Stimulated activated CD8-positive, alpha-beta memory T cell treated with anti-CD3 and anti-CD28 coated beads, Interleukin-7, amount 100 ng/mL, for 1 hour (primary cell): Measurements from ENCODE around the gene C11orf42.

Experiments
- DNase-seq, 2 donors: peaks; one replicate each; pipeline ENCODE4 v3.0.0-alpha.2; 2020; ENCODE audit warnings: low read depth in 2 of 2

C11orf42 gene

DNA sequence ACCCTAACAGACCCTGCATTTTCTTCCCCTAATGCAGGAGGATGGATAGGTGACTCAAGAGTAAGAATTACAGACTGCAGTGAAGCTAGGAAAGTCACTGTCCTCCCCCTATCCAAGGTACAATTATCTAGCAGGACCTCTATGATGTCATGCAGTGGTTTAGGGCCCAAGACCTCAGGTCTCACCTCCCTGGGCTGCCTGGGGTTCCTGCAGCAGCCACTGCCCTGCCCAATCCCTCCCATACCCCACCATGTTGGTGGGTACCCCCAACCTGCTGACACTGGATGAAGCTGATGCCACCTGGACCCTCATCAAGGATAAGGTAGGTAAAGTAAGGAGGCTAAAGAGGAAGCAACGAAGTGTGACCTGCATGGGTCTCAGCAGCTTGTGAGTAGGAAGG, at the start of gene C11orf42:
C11orf42 (plus strand) TSS at position 192 of the 400 bp plus-strand sequence; CDS start at position 251, 59 bp downstream.
- DNase-seq: no peak

- DNase-seq: no peak
These were observed 48.6 kb upstream of the C11orf42 start for GRCh38 chr11:6156628-6157359.

DNA sequence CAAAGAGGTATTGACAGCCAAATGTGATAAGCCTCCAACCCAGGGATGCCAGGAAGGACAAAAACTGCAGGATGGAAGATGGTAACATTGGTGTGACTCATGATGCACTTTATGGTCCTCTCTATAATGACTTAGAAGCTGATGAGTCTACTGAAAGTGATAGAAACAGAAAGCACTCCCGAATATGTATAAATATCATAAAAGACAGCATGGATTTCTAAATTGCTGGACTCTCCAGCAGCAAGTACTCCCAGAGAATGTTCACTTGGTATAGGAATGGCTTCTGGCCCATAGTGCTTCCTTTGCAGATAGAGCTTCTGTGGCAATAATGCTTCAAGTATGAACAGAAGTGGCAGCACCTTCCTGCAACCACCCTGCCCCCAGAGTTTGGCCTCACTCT, 35.1 kb upstream of the C11orf42 start, which contains the start of gene OR52B2:
OR52B2 (minus strand) TSS at position 101 of the 400 bp plus-strand sequence; CDS start at position 101, 0 bp downstream.
- DNase-seq: no peak

DNA sequence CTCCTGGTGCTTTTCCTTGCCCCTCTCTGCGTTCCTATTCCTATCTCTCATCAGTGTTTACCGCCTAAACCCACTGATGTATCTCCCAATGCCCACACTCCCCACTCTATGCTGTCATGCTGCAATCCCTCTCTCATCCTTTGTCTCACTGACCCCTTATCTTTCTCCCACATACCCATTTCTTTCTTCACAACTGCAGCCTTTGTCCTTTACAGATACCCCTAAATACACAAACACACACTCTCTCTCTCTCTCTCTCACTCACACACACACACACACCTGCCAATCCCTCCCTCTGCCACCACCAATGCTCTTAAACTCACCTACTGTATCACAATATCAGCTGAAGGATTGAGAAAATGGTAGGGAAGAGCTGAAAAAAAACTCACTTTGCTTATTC, 29.9 kb upstream of the C11orf42 start:
- DNase-seq: no peak

DNA sequence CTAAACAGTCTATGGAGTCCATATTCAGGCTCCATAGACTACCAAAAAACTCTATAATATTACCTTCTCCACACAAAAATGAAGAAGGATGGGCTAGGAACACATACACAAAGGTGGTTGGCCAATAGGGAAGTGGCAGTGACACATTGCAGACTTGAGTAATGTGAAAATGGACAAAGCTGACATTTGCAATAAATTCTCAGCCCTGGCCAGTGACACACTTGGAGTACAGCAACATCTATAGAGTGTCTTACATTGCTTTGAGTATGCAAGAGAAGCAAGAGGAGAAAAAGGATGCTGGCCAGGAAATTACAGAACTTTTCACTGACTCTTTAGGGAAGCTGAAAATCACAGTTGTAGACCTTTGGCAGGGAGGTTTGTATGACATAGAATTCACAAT, 13.6 kb upstream of the C11orf42 start:
- no peak for DNase-seq

GRCh38 chr11:6194065-6194581, 11.2 kb upstream of the C11orf42 start:
- DNase-seq: no peak

- DNase-seq: no peak
These were observed 9.0 kb upstream of the C11orf42 start for GRCh38 chr11:6196396-6196795.

DNA sequence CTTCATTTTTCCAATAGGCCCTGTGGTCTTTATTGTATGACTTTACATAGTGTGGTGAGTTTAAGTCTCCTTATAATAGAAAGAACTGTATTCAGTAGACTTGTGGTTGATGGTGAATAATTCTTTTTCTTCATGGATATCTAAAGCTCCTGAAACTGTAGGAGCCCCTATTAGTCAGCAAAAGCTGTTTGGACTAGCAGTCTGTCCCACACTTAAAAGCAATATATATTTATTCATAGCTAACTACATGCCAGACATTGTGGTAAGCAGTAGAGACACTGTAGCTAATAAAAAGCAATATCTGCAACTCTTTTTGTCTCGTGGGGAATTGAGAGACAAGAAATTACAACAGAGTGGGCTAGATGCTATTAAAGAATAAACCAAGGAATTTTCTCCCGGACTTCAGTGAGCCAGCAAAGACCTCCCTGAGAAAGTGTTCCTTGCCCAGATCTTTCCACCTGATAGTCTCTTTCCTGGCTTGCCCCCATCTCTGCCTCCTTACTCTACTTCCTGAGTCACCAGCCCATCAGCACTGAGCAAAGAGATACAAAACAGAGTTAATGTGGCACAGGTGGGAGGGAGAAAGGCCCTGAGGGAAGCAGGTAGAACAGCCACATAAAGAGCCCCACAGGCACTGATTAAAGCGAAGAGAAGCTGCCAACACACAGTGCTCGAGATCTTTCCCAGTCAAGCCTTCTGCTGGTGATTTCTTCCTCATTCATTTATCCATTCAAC, 7.7 kb upstream of the C11orf42 start:
- no peak for DNase-seq

GRCh38 chr11:6199174-6199810, 6.1 kb upstream of the C11orf42 start, which contains the start of gene OR52W1:
OR52W1 (plus strand) TSS chr11:6199224; CDS start chr11:6199224, 0 bp downstream.
- DNase-seq: no peak

GRCh38 chr11:6200975-6201374, 4.4 kb upstream of the C11orf42 start:
- no peak for DNase-seq

DNA sequence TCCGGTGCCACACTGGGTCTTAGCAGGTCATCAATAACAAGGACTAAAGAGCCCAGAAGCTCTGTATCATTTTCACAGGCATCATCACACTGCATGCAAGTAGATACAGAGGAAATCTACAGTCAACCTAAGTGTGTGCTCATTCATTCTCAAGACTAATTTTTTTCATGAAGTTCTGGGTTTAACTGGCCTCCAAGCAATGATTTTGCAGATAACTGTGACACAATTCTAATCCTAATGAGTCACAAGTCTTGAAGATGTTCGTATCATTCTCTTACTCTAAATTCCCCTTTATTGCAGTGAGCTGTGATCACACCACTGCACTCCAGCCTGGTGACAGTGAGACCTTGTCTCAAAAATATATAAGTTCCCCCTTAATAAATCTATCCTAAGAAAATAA, 3.9 kb upstream of the C11orf42 start:
- no peak for DNase-seq

DNA sequence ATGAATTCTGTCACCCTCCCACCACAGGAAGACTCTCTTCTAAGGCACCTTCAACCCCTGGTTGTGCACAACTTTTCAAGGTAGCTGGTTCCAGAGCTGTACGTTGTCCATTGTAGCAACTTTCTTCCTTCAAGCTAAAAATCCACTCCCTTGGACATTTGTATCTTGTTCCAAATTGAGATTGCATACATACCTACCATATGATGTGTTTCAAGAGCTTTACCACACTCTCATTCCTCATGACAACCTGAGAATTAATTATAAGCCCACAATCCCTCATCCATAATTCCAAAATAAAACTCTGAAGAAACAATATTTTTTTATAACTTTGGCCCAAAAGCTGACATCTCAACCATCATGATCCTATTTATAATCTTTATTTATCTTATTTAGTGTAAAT, 3.3 kb upstream of the C11orf42 start:
- no peak for DNase-seq

DNA sequence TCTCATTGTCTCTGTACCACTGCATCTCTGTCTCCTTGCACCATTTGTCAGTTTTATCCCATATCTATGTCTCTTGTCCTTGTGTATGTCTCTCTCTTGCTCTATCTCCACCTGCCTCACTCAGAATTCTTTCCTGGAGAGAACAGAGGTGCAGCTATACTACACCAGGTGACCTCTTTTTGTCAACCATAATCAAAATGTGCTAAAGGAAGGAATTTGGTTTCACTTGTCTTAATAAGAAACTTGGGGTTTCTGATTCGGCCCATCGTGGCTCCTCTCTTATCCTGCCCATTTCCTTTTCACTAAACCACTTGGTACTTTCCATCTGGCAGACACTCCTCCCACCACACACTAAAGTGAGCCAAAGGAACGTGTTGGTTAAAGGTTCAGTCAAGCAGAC, 2.0 kb upstream of the C11orf42 start:
- no peak for DNase-seq

DNA sequence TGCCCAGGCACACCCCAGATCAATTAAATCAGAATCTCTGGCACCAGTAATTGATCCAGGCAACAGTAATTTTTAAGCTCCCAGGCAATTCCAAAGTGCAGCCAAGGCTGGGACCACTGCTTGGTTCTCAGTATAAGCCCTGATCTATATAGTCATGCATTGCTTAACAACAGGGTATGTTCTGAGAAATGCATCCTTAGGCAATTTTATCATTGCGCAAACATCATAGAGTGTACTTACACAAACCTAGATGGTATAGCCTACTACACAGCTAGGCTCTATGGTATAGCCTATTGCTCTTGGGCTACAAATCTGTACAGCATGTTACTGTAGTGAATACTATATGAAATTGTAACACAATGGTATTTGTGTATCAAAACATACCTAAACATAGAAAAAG, 651 bp upstream of the C11orf42 start:
- DNase-seq: no peak

- no peak for DNase-seq
These were observed 1.3 kb downstream of the C11orf42 start for GRCh38 chr11:6206456-6207180.

DNA sequence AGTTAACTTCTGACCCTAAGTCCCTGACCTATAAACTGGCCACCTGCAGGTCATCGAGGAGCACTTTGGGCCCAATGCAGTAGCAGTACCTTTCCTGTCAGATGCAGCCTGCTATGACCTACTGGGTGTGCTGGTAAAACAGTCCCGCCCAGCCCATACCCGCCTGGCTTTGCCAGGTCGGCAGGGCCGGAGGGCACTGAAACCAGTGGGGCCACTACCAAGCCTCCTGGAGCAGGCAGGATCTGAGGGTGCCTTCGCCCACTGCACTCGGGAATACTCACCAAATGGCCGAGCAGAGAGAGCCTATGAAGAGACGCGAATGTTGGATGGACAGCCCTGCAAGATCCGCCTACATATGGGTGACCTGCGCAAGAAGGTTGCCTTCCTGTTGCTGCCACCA, 4.4 kb downstream of the C11orf42 start:
- DNase-seq: no peak

GRCh38 chr11:6210274-6210955, 5.1 kb downstream of the C11orf42 start:
- DNase-seq: no peak

DNA sequence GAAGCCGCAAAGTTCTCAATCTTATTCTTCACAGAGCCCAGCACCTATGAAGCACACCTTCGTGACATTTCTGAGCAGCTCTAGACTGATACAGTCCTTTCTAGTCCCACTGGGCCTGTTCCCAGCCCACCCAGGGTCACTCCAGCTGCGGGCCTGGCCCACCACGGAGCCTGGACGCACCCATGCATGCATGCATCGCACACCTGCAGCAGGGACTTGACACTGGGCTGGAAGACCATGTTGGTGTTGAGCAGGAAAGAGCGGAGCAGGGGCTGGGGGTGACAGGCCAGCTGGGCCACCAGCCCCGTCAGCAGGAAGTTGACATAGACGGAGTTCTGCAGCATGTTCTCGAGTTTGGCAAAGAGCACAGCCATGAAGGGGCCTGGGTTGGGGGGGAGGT, 9.2 kb downstream of the C11orf42 start:
- no peak for DNase-seq

GRCh38 chr11:6216501-6216900, 11.1 kb downstream of the C11orf42 start:
- DNase-seq: no peak

DNA sequence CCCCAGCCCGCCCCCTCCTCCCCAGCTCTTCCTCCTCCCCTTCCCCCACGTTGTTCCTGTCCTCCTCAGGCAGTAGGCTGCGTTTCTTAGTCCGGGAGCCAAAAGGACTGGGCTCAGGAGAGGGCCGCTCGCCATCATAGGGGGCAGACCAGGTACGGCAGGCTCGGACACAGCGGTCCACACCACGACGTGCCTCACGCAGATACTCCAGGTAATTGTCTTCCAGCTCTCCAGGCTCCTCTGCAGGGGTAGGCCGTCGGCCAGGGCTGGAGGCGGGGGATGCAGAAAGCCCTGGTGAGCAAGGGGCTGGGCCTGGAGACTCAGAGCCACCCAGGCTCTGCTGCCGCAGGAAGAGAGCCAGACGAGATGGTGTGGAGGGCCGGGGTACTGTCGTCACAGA, 12.4 kb downstream of the C11orf42 start:
- DNase-seq: no peak

DNA sequence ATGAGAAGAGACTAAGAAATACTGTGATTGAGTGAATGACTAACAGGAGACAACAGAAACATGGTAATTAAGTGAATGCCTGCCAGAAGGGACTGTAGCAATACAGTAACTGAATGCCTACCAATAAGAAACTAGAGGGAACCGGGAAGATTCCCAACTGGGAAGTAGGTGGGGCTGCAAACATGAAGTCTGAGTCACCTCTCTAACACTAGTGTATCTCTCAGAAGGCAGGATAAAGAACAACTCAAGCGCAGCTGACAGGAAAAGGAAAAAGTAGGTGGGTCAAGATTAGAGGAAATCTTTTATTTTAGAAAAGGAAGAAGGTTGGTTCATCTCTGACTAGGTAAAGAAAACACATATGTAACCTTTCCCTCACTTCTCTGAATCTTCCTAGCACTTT, 14.0 kb downstream of the C11orf42 start:
- DNase-seq: no peak
